GM18909 (cell line): ENCODE measurements around the gene GAB1.

ENCODE experiments used
- ATAC-seq: cut with Tn5 transposase; IDR thresholded peaks from one replicate; pipeline ENCODE4 v1.9.1; 2021; ENCODE audit warnings: mild to moderate bottlenecking; ENCODE audit not compliant: unreplicated experiment, poor library complexity

GAB1 gene

DNA sequence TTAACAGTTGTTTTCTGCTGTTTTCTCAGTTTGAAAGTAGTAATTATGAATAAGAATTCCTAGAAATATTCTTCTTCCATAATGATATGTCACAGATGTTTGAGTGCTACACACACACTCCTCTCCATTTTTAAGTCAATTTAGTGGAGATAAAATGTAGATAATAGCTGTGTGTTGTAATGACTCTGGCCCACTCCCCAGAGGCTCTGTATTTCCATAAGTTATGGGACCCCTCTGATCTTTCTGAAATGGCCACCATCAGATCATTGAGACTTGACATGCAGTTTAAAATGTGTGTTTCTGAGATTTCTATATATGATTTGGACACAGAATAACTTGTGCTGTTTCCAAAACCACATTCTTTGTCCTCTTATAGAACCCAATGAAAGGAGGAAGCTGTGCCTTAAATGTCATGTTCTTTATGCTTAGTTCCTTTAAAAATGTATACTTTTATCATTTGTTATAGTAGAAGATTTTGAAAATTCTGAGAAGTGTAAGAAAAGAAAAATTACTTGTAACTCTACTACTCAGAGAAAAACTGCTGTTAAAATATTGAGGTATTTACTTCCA, 46.4 kb downstream of the GAB1 start:
- ATAC-seq: no peak

- ATAC-seq: no peak
Observed at GRCh38 chr4:143384381-143384994, 47.8 kb downstream of the GAB1 start.

DNA sequence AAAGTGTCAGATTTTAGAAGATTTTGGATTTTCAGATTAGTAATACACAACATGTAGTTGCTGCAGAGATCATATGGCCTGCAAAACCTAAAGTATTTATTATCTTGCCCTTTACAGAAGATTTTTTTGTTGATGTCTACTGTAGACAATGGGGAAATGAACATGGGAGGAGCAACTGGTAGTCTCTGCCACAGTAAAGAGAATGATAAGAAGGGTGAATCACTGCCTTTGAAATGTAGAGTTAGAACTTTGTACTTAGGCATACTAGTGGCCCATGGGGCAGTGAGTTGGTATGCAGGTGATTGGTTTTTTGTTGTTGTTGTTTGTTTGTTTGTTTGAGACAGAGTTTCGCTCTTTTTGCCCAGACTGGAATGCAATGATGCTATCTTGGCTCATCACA, 50.1 kb downstream of the GAB1 start:
- ATAC-seq: no peak

GRCh38 chr4:143389579-143390195, 53.0 kb downstream of the GAB1 start:
- ATAC-seq: no peak

- ATAC-seq: peak; percentile 43
Observed at GRCh38 chr4:143390764-143391163, 54.1 kb downstream of the GAB1 start.

- ATAC-seq: no peak
Observed at GRCh38 chr4:143391261-143391660, 54.6 kb downstream of the GAB1 start.

DNA sequence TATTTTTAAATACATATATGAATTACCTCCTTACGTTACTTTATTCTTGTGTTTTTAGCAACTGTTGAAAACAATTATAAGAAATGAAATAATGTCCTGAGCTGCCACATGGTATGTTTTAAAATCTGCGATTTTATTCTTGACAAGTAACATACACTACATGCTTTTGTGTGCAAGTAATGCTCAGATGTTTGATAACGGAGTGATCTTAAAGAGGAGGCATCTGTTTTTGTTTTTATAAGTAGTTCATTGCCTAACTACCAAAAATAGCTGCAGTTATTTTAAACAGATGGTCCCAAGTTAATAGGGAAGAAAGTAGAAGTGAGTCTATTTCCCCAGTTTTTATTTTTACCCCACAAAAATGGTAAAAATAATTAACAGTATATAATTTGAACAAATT, 55.2 kb downstream of the GAB1 start:
- ATAC-seq: no peak

DNA sequence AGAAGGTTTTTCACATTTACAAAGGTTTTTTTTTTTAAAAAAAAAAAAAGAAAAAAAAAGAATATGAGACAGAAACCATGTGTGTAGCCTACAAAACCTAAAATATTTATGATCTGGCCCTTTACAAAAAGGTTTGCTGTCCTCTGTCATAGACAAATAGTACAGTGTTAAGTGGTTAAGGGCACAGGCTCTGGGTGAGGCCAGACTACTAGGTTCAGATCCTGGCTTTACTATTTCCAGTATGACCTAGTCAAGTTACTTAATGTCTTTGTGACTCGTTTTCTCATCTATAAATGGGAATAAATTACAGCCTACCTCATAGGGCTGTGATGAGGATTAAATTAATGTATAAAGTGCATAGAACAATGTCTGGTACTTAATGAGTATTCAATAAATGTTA, 56.5 kb downstream of the GAB1 start:
- no peak for ATAC-seq

GRCh38 chr4:143394739-143395453, 58.2 kb downstream of the GAB1 start:
- ATAC-seq: no peak

DNA sequence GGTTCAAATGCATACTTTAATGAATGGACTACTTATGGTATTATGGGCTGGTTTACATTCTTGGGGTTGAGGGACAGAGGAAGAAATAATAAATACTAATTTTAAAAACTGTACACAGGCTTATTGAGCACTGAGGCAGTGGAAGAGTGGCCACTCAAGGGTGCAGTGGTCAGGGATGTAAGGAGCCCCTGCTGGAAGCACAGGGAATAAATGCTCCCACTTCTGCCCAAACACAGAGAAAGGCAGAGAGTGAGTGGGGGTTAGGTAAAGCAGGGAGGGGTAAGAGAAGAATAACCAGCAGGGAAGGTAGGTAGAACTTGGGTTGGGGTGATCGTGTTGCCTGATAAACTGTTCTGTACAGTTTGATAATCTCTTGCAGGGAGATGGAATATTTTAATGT, 60.0 kb downstream of the GAB1 start:
- ATAC-seq: no peak

- ATAC-seq: no peak
Observed at GRCh38 chr4:143397335-143397734, 60.7 kb downstream of the GAB1 start.

DNA sequence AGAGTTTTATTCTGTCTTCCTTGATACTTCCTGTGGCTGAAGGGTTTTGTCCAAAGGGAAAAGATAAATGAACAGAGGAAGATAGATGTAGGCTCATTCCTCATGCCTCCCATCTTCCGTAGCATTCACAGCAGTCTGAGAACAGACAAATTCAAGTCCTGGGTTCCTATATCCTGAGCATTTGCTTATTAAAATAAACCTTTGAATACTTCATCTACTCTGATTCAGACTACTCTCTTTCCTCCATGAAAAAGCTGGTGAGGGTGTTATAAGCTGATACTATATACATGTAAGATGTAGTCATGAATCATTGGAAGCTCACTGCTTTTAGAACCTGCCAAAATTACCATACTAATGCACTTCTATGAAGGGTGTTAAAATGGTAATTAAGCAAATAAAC, 61.2 kb downstream of the GAB1 start:
- ATAC-seq: no peak

DNA sequence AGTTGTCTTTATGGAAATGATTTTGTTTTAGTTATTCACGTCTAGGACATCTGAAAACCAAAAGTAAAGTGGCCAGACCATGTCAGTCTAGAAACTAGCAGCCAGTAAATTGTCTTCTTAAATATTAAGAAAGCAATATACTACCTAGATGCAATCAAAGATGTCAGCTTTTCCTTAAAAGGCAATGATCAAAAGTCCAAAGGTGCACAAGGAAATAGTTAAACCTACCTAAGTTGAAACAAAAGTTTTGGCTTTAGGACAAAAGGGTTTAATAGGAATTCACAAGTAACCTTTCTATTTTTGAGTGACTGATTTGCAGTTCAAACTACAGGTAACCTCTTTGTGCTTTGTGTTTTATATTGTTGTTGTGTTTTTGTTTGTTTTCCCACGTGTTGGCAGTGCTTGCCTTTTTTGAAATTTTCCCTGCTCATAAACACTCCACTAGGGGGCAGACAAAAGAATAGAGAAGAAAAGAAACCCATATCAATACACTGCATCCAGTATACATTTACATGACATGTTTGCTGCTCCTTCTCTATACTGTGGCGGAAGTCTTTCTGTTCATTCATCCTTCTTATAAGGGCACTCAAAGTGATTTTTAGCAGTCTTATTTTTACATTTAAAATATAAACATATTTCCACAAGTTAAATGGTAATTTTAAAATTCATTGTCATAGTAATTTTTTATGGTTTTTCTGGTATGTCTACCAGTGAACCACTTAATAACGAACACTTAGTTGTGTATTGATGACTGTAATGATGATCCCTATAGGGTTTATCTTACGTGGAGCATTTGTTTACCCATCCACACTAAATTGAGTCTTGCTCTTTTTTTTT, 62.7 kb downstream of the GAB1 start:
- peak; percentile 57 for ATAC-seq

DNA sequence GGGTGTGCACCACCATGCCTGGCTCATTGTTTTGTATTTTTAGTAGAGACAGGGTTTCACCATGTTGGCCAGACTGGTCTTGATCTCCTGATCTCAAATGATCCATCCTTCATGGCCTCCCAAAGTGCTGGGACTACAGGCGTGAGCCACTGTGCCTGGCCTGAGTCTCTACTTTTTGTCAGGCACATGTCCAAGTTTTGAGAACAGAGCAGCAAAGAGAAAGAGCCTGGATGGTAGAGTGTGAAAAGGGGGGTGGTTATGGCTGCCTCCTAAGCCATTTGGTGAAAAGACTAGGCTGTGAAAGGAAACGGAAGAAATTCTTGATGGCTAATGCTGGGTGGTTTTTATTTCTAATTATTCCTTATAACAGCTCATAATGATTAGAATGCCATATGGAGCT, 63.4 kb downstream of the GAB1 start:
- no peak for ATAC-seq

- ATAC-seq: peak; percentile 27
Observed at GRCh38 chr4:143402776-143403552, 66.3 kb downstream of the GAB1 start.

DNA sequence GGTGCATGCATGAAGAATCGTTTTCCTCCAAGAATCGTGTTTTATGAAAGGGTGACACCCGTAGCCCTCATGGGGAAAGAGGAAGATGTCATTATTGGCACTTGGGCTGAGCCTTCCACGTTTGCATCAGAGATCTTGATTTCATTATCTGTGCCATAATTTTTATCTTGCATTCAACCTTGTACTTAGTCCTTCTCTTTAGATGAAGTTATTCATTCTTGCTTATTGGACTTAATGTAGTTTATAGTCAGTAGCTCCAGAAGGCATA, 66.8 kb downstream of the GAB1 start:
- ATAC-seq: no peak

GRCh38 chr4:143404555-143404954, 67.9 kb downstream of the GAB1 start:
- peak; percentile 95 for ATAC-seq

GRCh38 chr4:143405075-143405730, 68.5 kb downstream of the GAB1 start:
- ATAC-seq: peak; percentile 34

DNA sequence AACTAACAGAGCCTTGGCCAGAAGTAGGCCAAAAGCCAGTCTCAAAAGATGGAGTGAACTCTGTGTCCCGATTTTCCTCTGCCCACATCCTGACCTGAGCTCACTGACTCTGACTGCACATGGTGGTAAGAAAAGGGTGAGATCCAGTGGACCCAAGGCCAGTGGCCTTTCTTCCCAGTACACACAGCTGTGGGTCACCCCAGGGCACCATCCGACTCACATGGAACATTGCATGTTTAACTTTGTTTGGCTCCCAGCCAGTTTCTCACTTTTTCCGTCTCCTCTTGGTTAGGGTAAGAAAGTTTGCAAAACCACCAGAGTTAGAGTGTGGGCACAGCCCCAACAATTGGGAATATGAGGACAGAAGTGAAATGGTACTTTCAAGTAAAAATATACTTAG, 69.8 kb downstream of the GAB1 start:
- ATAC-seq: no peak

DNA sequence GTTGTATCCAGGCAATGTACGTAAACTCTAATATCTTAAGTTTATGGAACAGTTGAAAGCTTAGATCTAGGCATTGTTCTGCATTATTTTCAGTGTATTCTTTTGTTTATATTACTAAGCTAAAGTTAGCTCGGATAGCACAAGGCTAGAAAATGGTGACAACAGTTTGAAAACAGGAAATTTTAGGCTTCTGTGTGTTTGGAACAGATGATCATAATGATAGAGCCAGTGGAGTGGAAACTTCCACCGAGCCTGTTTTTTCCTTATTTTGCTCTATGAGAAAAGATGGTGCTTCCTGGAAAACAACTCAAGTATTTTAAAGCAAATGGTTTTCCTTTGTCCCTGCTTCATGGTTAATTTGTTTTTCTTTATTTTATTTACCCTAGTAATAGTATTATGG, 70.8 kb downstream of the GAB1 start:
- ATAC-seq: no peak
